ENCODE data around the gene CLCA2. TPM values are rescaled to one million over a fixed set of nuclear protein-coding genes. Genes with fewer than 3 reads are reported as not detected.

Gene CLCA2
- 0.10 and 0.65 TPM in 2 replicates for total RNA-seq

DNA sequence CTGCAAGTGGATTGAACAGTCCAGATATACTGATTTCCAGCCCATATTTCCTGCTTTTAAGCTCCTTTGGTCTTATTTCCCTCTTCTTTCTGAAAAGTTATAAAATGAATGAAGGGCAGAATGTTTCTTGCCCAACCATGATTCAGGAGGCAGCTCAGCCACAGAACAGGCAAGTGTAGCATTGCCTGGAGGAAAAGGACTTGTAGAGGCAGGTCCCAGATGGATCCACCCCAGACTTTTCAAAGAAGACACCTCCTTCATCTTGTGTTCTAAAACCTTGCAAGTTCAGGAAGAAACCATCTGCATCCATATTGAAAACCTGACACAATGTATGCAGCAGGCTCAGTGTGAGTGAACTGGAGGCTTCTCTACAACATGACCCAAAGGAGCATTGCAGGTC is at the start of gene CLCA2:
TSS of gene CLCA2 (plus strand) at position 299 of the 400 bp plus-strand sequence. CDS start at position 376, 77 bp downstream.

DNA sequence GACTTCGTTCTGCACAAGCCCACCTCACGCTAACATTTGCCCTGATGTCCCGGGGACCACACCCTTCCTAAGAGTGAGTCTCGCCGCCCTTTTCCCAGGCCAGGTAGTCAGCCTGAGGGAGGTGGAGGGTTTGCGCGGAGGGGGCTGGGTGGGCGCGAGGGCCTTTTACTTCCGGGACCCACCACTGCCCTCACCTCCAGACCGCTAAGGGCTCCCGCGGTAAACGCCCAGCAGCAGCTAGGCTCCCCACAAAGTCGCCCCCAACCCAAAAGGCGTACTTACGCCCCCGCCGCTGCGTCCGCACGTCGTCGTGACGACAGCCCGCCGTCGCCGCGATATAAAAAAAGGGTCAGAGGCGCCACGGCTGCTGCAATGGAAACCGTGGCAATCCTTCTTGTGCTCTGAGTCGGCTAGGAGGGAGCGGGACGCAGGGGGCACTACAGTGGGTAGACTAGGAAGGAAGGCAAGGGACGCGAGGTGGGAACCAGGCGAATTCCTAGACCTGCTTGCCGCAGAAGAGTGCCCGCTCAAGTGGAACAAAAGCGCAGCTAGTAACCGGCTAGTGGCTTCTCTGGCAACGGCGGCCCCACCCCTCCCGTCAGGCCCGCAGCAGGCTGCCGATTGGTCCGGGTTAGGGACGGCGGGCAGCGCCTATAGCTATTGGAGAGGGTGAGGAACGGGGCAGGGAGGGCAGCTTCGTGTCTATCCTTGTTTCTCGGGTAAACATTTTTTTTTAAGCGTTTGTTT is 28.0 kb upstream of the CLCA2 start, which contains the start of gene ODF2L:
TSS of gene ODF2L (minus strand) at position 573 of the 747 bp plus-strand sequence. CDS start 9,296 bp downstream, outside the sequence.

DNA sequence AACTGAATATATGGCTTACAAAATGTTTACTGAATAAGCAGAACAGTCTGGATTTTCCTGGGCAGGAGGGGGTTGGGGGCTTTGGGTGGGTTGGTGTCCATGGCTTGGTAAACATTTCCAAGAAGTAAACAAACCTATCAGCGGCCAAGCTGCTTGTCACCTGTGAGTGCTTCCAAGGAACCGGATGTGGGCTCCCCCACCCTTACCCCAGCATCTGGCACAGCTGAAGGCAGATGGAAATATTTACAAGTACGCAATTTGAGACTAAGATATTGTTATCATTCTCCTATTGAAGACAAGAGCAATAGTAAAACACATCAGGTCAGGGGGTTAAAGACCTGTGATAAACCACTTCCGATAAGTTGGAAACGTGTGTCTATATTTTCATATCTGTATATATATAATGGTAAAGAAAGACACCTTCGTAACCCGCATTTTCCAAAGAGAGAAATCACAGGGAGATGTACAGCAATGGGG is 44.6 kb downstream of the CLCA2 start, which contains the start of gene CLCA1:
TSS of gene CLCA1 (plus strand) at position 427 of the 477 bp plus-strand sequence. CDS start at position 472, 45 bp downstream.

Other genes with a start within 250 kb of the CLCA2 start
- gene ODF2L, start 27.8 kb upstream of the CLCA2 start, total RNA-seq = 47.4 and 90.2 TPM in 2 replicates
- not detected in 2 replicates for gene CLCA1, start 44.8 kb downstream of the CLCA2 start, total RNA-seq
- not detected in 2 replicates for gene CLCA4, start 122.9 kb downstream of the CLCA2 start, total RNA-seq

All from vein endothelial cell (primary cell).